ENCODE measurements around the gene MBNL2.

Gene MBNL2

DNA sequence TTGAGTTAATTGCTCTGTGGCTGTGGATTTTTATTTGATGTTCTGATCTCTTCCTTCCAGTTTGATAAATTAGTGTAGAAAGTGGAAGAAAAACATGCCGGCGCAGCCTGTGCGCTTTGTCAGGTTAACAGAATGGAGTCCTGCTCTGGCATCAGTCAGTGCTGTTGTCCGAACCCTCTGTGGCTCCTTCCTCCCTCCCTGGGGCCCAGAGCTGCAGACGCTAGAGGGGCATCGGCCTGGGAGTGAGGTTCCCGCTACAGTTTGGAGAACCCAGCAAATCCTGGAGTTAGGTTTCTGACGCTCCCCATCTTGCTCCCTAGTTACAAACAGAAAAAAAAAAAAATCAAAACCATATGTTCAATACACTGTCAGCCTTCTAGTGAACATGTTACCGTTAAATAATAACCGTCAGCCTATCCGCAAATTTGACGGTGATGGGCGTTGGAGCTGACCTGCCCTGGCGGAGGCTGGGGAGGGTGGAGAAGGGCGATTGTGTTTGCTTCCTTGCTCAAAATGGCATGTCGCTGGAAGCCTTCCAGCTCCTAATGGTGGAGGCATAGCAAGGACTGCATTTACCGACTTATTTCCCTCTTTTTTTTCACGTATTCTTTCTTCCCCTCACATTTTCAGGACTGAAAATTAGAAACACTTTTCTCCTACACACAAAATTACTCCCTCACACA is 13.6 kb downstream of the MBNL2 start:
- DNase-seq: no peak

DNA sequence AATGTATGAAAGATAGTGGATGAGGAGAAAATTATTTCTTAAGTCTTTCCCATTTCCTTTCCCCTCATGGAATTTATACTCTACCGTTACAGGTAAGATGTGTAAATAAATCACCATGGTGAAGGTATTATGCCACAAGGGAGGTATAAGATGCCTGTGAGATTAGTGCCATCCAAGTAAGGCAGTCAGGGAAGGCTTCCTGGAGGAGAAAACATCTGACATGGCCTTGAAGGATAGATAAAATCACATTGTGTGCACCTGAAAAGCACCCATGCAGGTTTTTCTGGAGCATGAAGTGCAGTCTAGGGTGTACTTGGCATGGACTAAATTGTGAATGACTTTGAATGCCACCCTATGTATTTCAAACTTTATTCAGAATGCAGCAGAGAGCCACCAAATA is 15.3 kb downstream of the MBNL2 start:
- DNase-seq: no peak

DNA sequence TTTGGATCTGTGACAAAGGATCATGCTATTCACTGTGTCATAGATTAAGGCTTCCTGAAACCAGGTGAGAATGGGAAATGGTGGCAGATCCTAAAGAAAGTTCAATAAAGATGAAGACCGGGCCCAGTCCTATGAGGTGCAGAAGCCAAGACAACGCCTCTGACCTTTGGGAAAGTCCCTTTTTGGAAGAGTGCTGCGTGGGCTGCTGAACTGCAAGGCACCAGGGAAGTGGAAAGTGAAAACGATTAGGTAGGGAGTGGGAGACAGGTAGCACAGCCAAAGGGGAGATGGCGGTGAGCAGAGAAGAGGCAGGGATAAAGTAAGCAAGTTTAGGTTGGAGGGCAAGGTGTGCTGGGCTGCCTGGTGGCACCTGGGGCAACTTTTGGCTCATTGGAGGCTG is 16.3 kb downstream of the MBNL2 start:
- no peak for DNase-seq

DNA sequence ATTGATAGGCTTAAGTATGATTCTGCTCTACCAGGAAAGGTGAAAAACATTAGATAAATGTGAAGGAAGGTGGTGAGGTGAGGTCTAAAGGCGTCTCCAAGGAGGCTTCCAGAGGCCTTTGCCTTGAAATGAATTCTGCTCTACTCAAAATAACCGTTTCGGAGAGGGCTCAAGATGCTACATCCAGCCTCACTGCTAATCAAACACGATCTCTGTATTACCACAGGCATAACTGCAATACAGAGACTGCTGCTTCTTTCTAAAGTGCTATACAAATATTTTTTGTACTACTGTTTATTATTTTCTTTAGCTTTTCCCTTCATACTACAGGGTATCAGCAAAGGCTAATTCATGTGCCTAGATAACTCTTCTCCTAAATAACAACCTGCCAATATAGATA is 16.8 kb downstream of the MBNL2 start:
- DNase-seq: no peak

DNA sequence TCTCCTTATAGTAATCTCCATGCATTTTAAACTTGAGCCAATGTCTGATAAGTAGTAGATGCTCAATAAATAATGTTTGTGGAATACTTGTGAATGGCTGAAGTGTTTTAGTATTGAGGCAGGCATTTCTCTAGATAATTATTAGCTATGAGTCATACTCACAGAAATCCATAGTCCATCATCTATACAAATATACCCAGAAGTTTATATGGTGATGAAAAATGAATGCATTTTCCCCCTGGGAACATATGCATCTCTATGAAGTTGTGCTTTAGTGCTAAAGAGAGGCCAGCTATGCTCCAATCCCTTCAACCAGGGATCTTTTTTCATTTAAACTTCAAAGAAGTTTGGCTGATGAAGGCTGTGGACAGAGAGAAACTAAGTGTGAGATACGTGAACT is 17.2 kb downstream of the MBNL2 start:
- DNase-seq: no peak

DNA sequence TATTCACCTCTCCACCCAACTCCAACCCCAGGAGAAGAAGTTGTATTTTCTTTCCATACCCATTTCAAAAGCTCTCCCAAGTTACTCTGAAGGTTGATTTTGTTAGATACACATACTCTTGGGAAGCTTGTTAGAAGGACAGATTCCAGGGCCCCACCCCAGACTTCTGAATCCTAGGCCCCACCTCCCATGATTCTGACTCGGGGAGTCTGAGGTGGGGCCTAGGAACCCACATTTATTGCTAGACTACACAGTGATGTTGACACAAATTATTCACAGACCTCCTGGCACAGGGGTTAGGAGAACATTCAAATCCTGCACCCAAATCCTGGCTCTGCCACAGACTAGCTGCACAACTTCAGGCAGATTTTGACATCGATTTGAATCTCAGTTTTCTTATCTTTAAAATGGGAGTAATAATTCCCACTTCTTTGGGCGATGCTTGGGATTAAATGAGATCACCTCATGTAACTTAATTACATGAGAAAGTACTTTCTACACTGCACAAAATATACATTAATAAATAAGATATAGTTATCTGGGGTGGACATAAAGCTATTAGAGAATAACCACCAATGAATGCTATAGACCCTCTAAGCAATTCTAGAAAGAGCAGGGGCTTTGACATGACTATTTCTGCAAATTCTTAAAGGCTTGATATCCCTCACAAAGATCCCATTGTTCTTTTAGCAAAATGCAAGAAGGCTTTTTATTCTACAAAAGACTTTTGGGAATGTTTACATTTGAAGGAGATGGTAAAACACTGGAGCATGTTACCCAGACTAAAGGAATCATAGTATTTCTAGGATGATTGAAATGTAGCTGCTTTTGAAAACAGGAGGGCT is 18.0 kb downstream of the MBNL2 start:
- DNase-seq: no peak

DNA sequence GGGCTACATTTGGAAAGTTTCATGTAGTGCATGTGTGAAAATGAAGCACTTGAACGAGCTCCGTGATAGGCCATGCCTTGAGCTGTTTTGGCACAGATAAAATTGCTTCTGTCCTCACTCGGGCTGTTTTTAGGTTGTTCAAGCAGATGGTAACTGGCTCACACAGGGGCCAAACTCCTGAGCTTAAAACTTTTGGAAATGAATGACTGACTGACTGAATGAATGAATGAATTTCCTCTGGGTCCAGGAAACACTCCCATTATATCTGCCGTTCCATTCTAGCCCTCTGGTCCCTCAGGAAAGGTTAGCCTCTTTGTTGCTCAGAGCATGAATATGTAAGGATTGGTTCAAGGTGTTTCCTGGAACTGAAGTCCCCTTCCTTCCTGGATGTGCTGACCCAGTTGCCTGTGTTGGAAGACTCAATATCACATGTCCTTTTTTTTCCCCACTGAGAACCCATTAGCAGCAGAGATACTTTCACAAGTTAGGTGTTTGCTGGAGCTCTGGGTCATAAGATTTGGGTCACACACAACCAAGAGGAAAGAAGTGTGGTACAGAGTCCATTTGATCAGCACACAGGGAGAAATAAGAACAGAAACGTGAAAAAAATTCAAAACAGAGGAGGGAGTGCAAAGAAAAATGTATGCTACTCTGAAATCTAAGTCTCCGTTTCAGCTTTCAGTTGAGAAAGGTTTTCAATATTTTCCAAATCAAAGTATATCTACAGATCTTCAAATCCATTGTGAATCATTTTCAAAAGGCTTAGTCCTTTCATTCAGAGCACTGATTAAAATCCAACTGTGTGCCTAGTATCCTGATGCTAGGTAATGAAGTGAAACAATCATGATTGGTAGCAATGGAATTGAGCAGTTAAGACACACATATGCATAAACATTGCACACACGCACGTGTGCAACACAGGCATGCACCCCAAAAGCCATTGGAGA is 18.9 kb downstream of the MBNL2 start:
- DNase-seq: no peak

DNA sequence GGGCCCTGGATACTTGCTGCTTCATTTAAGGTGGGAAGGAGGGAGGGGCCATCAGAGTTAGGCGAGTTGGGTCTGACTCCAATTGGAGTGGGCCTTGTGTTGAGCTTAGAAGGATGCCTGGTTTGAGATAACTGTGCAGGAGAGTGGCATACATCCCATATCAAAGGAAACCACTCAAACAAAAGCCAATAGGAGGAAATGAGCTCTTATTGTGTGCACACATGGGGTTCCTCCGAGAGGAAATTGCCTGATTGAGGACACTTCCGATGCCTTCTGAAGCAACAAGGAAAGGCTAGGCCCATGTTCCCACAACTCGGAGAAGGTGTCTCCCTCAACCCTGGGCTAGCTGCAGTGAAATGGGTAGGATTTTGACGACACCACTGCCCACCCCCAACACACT is 19.6 kb downstream of the MBNL2 start:
- DNase-seq: no peak

DNA sequence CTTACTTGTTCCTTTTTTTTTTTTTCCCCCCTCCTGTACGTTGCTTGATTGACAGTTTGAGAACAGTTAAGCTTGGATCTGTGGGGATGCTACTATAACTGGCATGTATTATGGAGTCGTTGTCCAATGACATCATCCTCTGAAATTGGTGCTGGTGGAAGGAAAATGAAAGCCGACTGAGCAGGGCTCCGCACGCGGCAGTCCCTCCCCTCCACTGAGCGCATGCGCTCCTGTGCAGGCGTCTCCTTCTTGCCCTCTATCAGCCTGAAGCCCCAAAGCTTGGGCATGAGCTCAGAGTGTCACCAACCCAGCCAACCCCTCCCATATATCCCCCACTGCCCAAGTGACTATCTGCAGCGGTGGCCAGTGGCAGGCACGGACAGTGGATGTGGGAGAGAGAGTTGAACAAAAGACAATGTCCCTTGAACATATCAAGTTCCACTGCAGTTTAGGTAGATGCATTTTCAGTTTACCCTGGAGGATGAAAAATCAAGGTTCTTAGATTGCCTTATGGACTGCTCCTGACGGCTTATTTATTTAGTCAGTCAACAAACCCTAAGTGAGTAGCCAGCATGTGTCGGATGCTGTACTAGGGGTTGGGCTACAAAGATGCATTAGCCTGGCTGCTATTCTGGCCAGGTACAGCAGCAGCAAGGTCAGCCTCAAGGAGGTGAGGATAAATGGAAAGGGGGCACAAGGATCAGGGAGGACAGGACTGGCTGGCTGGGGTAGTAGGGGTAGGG is 20.8 kb downstream of the MBNL2 start:
- DNase-seq: no peak

DNA sequence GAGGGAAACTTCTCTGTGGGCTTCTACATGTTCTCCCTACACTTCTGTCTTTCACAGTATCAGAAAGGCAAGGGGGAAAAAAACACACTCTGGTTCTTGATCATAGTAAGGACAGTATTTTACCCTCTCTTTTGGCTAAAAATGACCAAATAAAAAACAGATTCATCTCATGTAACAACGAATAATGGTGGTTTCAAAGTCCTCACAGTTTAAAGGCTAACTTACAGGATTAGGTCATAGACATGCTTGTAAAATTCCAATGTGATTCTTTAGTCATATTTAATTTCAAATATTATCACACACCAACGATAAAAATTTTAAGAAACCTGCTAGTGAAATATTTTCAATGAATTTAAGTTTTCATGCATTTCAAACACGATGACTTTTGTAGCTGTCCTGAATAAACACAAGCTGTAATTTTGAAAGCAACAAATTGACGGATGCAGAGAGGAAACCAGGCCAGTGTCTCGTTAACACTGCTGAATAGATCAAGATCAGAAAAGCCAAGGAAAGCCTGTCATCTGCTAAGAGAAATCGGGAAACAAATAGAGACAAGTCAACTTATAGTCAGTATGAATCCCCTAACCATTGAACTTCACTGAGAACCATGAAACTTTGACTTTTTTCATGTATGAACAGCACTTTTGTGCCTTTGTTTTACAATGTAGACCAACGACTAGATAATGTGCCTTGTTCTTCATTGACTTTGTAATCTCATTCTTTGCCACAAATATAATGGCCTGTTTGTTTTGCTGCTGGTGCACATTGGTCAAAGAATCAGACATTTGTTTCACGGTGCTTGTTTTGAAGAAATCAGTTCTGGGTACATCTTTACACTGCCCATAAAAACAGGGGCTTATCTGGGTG is 22.0 kb downstream of the MBNL2 start:
- no peak for DNase-seq

DNA sequence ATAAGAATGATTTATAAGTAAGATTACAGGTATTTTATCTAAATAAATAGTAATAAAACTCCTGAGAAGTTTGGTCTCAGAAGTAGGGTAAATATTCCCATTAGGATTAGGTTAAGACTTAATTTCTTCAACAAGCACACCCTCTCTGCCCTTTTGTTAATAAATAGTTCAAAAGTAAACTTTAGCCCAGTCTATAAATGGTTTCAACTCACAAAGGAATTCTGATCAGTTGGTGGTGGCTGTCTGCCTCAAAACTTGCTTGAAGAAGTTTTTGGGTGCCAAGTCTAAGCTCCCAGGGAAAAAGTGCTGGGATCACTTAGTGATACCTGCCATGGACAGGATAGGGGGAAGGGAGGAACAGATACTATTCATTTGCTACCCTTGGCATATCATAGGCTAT is 22.9 kb downstream of the MBNL2 start:
- no peak for DNase-seq

DNA sequence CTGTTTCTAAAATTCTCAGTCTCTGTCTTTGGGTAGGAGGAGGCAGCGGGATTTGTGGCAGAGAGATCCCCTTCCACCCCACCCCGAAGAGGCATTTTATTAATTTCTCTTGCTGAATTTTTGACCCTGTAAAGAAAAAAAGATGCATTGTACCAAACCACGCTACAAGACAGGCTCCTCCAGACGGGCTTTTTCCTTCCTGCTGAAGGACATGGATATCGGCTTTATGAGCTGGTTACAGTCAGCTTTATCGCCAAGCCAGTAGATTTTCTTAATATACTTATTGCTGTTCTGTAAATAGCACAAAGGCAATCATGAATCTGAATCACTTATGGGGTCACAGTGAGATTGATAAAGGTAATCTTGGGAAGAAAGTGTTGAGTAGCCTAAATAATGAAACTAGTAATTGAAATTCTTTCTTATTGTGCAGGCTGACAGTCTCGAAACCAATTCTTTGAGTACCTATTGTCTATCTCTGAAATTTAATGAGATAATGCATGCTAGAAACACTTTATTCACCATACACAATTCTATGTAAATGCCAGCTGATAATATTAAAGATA is 24.5 kb downstream of the MBNL2 start:
- no peak for DNase-seq

DNA sequence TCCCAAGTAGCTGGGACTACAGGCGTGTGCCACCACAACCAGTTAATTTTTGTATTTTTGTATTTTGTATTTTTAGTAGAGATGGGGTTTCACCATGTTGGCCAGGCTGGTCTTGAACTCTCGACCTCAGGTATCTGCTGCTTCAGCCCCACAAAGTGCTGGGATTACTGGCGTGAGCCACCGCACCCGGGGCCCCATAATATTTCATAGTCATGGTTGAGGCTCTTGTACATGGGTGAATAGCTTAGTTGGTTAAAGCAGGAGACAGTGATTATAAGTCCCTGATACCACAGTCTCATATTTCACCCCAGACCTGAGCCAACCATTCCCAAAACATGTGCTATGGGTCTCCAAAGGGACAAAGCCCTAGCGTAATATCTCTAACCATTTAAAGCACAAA is 26.1 kb downstream of the MBNL2 start:
- DNase-seq: no peak

DNA sequence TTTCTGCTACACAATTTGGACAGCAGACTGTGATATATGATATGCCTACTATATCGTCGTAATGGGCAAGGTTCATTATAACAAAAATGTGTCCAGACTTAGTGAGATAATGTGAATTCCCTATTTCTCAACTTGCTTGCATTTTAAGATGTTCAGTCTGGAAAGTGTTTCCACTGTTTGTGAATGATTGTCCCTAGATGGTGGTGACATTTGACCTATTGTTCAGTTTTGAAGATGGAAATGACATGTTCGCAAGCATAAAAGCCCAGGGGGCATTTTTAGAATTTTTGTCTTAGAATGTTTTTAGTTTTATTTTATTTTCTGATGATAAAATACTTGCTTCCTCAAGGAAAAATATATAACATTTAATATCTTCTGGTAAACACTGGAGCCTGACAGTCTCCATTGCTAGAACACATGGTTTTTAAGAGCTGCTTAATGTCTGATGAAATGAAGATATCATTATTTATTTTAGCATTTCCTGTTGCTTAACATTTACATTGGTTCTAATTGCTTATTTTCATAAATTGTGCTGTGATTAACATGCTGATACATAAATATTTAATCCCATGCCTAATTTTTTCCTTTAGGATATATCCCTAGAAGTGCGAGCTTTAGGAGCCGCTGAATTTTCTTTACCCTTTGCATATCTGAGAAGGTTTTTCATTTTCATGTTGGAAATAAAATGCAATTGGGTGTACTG is 27.1 kb downstream of the MBNL2 start:
- DNase-seq: no peak

DNA sequence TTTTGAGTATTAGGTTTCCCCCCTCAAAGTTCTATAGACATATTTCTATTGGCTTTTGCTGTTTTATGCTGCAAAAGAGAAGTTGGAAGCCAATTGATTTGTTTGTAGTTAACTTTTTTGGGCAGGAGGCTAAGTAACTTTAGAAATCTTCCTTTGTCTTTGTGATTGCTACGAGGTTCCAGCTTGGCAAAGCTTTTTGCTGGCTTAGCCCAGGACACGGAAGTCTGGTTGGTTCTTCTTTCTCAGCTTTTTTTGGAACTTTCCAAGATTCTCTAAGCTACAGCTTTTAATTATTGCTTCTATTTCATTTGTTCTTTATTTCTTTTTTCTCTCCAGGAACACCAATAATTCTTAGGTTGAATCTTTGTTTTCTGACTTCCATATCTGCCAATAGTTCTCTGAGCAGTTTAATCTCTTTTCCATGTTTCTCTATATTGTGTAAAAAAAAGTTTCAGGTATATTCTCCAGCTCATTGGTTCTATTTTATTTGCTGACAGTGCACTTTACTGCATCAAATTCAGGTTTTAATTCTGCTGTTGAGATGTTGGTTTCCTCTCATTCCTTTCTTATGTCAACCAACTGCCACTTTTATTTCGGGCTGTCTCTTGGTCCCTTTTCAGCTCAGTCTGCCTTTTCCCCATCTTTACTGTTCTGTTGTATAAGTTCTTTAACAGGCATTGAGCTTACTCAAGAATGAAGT is 27.8 kb downstream of the MBNL2 start:
- no peak for DNase-seq

DNA sequence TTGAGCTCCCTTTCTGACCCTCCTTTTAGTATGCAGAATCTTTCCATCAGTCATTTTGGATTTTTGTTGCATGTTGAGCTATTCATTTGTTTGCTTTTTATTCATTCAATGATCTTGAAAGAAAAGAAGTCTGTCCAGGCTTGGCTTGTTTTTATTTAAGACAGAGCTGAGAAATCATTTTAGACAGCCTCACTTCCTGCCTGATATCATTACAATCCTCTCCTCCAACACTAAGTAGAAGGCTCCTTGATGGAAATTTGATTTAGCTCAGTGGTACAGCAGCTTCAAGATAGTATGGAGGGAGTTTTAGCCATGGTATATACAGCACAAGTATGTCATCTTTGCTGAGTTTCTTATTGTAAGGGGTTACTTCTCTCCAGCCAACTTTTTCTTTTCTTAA is 28.4 kb downstream of the MBNL2 start:
- no peak for DNase-seq

DNA sequence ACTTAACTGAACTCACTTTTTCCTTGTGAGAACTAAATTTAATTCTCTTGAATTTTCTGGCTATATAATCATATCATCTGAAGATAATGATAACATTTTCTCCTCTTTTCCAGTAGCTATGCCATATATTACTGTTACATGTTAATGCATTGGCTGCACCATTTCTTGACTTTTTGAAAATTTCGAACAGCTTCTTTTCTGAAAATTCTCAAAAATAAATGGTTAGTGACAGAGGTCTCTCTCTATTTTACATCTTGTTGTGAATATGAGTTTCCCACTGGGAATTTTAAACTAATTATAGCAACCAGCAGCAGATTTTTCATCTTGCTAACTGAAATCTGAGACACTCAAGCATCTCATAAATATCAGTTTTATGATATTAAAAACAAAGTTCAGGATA is 30.6 kb downstream of the MBNL2 start:
- DNase-seq: no peak

DNA sequence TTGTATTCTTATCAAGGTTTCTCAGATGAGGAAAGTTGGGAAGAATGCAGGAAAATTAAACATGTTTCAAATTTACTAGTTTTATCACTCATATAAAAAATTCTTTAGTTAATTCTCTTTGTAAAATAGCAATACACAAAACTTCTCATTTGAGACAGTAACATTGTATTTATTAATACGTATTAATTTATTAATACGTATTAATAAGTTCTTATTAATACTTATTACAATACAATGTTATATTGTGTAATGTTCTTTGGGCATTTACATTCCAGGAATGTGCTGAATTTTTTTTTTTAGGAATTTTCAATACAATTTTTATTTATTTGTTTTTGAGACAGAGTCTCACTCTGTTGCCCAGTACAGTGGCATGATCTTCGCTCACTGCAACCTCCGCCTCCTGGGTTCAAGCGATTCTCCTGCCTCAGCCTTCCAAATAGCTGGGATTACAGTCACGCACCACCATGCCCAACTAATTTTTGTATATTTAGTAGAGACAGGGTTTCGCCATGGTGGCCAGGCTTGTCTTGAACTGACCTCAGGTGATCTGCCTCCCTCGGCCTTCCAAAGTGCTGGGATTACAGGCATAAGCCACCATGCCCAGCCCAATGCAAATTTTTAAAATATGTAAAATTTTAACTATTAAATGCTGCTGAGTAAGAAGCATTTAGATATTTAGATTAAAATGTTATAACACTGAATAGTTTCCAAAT is 31.6 kb downstream of the MBNL2 start:
- DNase-seq: no peak

DNA sequence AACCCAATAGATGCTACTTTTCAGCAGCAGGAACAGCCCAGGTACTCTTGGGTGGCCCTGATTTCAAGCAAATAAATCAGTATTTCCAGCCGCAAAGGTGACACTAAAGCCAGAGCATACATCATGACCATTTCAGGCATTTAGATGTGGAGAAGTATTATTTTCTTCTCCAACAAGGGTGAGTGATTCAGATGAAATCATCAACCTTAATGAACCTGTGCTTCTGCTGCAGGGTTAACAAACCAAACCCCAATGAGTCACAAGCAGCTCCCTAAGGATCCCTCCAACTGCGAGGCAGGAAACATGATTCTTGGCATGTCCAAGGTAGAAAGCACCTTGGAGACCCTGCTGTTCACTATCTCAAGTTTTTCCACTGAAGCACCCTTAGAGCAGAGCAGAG is 32.7 kb downstream of the MBNL2 start:
- DNase-seq: no peak
